H9 (cell line): ENCODE results near the gene GNPDA1. TPM values are rescaled to one million over a fixed set of nuclear protein-coding genes. Genes with fewer than 3 reads are reported as not detected.
A peak's percentile ranks its signal among the peaks of the same experiment; 100 is the strongest.

Source experiments
- DNase-seq: peaks from one replicate; pipeline ENCODE4 v3.0.0-alpha.2; 2017
- H2AFZ ChIP-seq: one replicate; pipeline ENCODE4 v1.6.1; 2013; ENCODE audit warnings: mild to moderate bottlenecking, low read length, control low read depth, moderate library complexity
- H2AK5ac ChIP-seq: 2 replicates; pipeline ENCODE4 v1.6.1; 2013; ENCODE audit warnings: low read length, control low read depth, mixed read lengths; ENCODE audit not compliant: insufficient read length
- H2BK120ac ChIP-seq: one replicate; pipeline ENCODE4 v1.6.1; 2013; ENCODE audit warnings: low read depth, mild to moderate bottlenecking, low read length, control low read depth, inconsistent platforms; ENCODE audit not compliant: poor library complexity, severe bottlenecking
- H2BK12ac ChIP-seq: 2 replicates; pipeline ENCODE4 v1.6.1; 2013; ENCODE audit warnings: low read length, control low read depth, mixed read lengths, low read depth; ENCODE audit not compliant: insufficient read length
- H2BK15ac ChIP-seq: 2 replicates; pipeline ENCODE4 v1.6.1; 2013; ENCODE audit warnings: low read depth, low read length, control low read depth
- H2BK20ac ChIP-seq: one replicate; pipeline ENCODE4 v1.6.1; 2013; ENCODE audit warnings: low read depth, mild to moderate bottlenecking, low read length, control low read depth, inconsistent platforms; ENCODE audit not compliant: poor library complexity, severe bottlenecking
- H2BK5ac ChIP-seq: 2 replicates; pipeline ENCODE4 v1.6.1; 2013; ENCODE audit warnings: low read length, control low read depth, mixed read lengths; ENCODE audit not compliant: insufficient read length
- H3K14ac ChIP-seq: 2 replicates; pipeline ENCODE4 v1.6.1; 2013; ENCODE audit warnings: low read length, control low read depth; ENCODE audit not compliant: insufficient read depth
- H3K18ac ChIP-seq: 2 replicates; pipeline ENCODE4 v1.6.1; 2013; ENCODE audit warnings: low read depth, mild to moderate bottlenecking, mixed read lengths, low read length, control low read depth; ENCODE audit not compliant: insufficient read length
- H3K23ac ChIP-seq: 2 replicates; pipeline ENCODE4 v1.6.1; 2013; ENCODE audit warnings: low read length, control low read depth, mixed read lengths, low read depth; ENCODE audit not compliant: insufficient read length
- H3K23me2 ChIP-seq: 2 replicates; pipeline ENCODE4 v1.6.1; 2013; ENCODE audit warnings: low read depth, mild to moderate bottlenecking, mixed read lengths, low read length, control low read depth; ENCODE audit not compliant: insufficient read length, poor library complexity, severe bottlenecking
- H3K27ac ChIP-seq: 2 replicates; pipeline ENCODE4 v1.5.1; 2013; ENCODE audit warnings: low read length, control low read depth, mixed read lengths, low read depth; ENCODE audit not compliant: insufficient read length
- H3K27me3 ChIP-seq: 2 replicates; pipeline ENCODE4 v1.6.1; 2013; ENCODE audit warnings: low read length, control low read depth, inconsistent platforms; ENCODE audit not compliant: insufficient read depth
- H3K4ac ChIP-seq: 2 replicates; pipeline ENCODE4 v1.6.1; 2013; ENCODE audit warnings: low read depth, mild to moderate bottlenecking, control low read depth, inconsistent platforms, low read length, moderate library complexity
- H3K4me1 ChIP-seq: 2 replicates; pipeline ENCODE4 v1.6.1; 2013; ENCODE audit warnings: low read length, control low read depth, inconsistent platforms; ENCODE audit not compliant: insufficient read depth
- H3K4me2 ChIP-seq: 2 replicates; pipeline ENCODE4 v1.6.1; 2013; ENCODE audit warnings: low read length, control low read depth, mixed read lengths; ENCODE audit not compliant: insufficient read length, insufficient read depth
- H3K56ac ChIP-seq: 2 replicates; pipeline ENCODE4 v1.6.1; 2013; ENCODE audit warnings: low read depth, mild to moderate bottlenecking, mixed read lengths, low read length, control low read depth; ENCODE audit not compliant: insufficient read length
- H3K79me1 ChIP-seq: 2 replicates; pipeline ENCODE4 v1.6.1; 2013; ENCODE audit warnings: low read depth, mild to moderate bottlenecking, moderate library complexity, low read length, control low read depth, inconsistent platforms; ENCODE audit not compliant: insufficient read depth, poor library complexity, severe bottlenecking
- H3K79me2 ChIP-seq: 2 replicates; pipeline ENCODE4 v1.6.1; 2013; ENCODE audit warnings: low read length, control low read depth, inconsistent platforms; ENCODE audit not compliant: insufficient read depth
- H3K9ac ChIP-seq: 2 replicates; pipeline ENCODE4 v1.6.1; 2013; ENCODE audit warnings: low read length, control low read depth, mixed read lengths; ENCODE audit not compliant: insufficient read length; ENCODE audit errors: extremely low read depth
- H3K9me3 ChIP-seq: one replicate; pipeline ENCODE4 v1.6.1; 2013; ENCODE audit warnings: low read depth, low read length, inconsistent platforms; ENCODE audit not compliant: control insufficient read depth
- H3T11ph ChIP-seq: one replicate; pipeline ENCODE4 v1.6.1; 2013; ENCODE audit warnings: mild to moderate bottlenecking, low read length, control low read depth, inconsistent platforms
- H4K20me1 ChIP-seq: one replicate; pipeline ENCODE4 v1.6.1; 2013; ENCODE audit not compliant: control insufficient read depth, insufficient read length, insufficient read depth
- H4K5ac ChIP-seq: 2 replicates; pipeline ENCODE4 v1.6.1; 2013; ENCODE audit warnings: low read depth, mild to moderate bottlenecking, mixed read lengths, low read length, control low read depth; ENCODE audit not compliant: insufficient read length
- H4K8ac ChIP-seq: replicated peaks from 2 replicates; pipeline ENCODE4 v1.6.1; 2013; ENCODE audit warnings: low read length, control low read depth, mixed read lengths, low read depth; ENCODE audit not compliant: insufficient read length
- H4K91ac ChIP-seq: 2 replicates; pipeline ENCODE4 v1.6.1; 2013; ENCODE audit warnings: low read depth, mild to moderate bottlenecking, moderate library complexity, mixed read lengths, low read length, control low read depth; ENCODE audit not compliant: insufficient read length
- H3K27ac Mint-ChIP-seq, 3 experiments: 2 replicates in 2 of 3; 3 replicates in 1 of 3; pipeline ENCODE4 v1.8.0; 2020 to 2021; ENCODE audit warnings: mixed read lengths in 3 of 3, mild to moderate bottlenecking in 1 of 3, moderate library complexity in 1 of 3
- H3K27me3 Mint-ChIP-seq: 2 replicates; pipeline ENCODE4 v1.8.0; 2021; ENCODE audit warnings: low read depth, mild to moderate bottlenecking, moderate library complexity, mixed read lengths
- H3K36me3 Mint-ChIP-seq, 3 experiments: 2 replicates in 2 of 3; 3 replicates in 1 of 3; pipeline ENCODE4 v1.8.0; 2020 to 2021; ENCODE audit warnings: low read depth in 3 of 3, mixed read lengths in 3 of 3; ENCODE audit not compliant: insufficient read depth in 1 of 3
- H3K4me1 Mint-ChIP-seq, 2 experiments: 2 replicates each; pipeline ENCODE4 v1.8.0; 2020; ENCODE audit warnings: mixed read lengths in 2 of 2
- H3K4me3 Mint-ChIP-seq, 2 experiments: 2 replicates in 1 of 2; 3 replicates in 1 of 2; pipeline ENCODE4 v1.8.0; 2020 to 2021; ENCODE audit warnings: mild to moderate bottlenecking in 2 of 2, mixed read lengths in 2 of 2, moderate library complexity in 1 of 2
- H3K9me3 Mint-ChIP-seq, 2 experiments: 2 replicates in 1 of 2; 3 replicates in 1 of 2; pipeline ENCODE4 v1.8.0; 2020; ENCODE audit warnings: mild to moderate bottlenecking in 2 of 2, mixed read lengths in 2 of 2, moderate library complexity in 1 of 2
- WGBS: extraction: QIAGEN DNeasy Blood & Tissue Kit; methylation state at CpG from one replicate; pipeline ENCODE4 v1.1.7; 2013; ENCODE audit warnings: missing lambda C conversion rate, low lambda C conversion rate, mixed read lengths; ENCODE audit not compliant: insufficient read length; ENCODE audit errors: extremely low coverage; 5-methylcytosine and 5-hydroxymethylcytosine counted together
- total RNA-seq: library from RNA; stranded (reverse); gene quantifications from 2 replicates; pipeline ENCODE4 v1.2.1, GENCODE V29; 2021
- TF ChIP-seq, protein P1 (sequence below): fragments of 200-600 bp; sonication (generic); conservative IDR thresholded peaks from 3 replicates; pipeline ENCODE4 v1.8.0; 2021; ENCODE audit warnings: antibody characterized with exemption, mild to moderate bottlenecking

Gene GNPDA1
- total RNA-seq, 1 experiment from 2014 or later: 66.8 TPM

DNA sequence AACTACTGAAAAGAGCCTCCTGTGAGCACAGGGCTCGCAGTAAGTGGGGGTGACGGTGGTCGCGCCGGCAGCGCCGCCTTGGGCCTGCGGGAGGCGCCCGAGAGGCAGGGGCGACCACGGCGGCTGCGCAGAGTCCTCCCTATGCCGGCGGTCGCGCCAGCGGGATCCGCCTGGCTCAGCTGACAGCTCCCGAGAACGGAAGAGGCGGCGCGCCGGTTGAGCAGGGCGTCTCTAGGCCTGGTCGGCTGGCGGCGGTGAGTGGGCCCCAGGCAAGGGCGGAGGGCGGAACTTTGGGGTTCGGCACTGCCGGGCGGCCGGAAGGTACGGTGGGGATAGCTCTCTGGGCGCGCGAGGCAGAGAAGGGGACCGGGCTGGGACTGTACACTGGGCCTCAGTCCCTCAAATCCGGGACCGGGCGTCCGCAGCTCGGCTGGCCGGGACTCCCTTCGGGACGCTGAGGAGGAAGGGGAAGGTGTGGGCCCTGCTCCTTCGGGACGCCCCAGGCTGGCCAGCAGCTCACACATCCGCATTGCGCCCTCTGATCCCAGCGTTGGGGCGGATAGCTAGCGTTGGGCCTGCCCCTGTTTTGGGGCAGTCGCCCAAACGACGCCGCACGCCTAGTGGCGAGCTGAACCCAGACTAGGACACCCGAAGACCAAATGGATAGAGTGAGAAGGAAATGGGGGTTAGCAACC lies 43.8 kb downstream of the GNPDA1 start, which contains the start of gene RNF14:
TSS of gene RNF14 (plus strand) at position 192 of the 695 bp plus-strand sequence. CDS start 4,484 bp downstream, outside the sequence.
- no peak within 1 kb of the TSS for H2BK15ac ChIP-seq
- no peaks in the 10 kb centered on the region for H3K9me3 ChIP-seq
- H3K79me2 ChIP-seq: no peaks in the 10 kb centered on the region
- peak within 1 kb of the TSS; percentile 86 to 93 for H3K4me3 Mint-ChIP-seq
- peak within 1 kb of the TSS; percentile 68 for H3K4me2 ChIP-seq
- peak within 1 kb of the TSS; percentile 70; the same call in 1 of the 2 replicates for H3K14ac ChIP-seq
- no peaks in the 10 kb centered on the region for H3K27me3 Mint-ChIP-seq
- H3K9ac ChIP-seq: peak within 1 kb of the TSS; percentile 59
- H3K27me3 ChIP-seq: no peaks in the 10 kb centered on the region
- H3K4me1 ChIP-seq: peaks cover 2% of the 10 kb centered on the region; the same call in 1 of the 2 replicates
- H3K27ac Mint-ChIP-seq: peak within 1 kb of the TSS; percentile 83 to 92 (median 89)
- peak within 1 kb of the TSS; percentile 31 for H3K27ac ChIP-seq
- H2BK20ac ChIP-seq: no peak within 1 kb of the TSS
- H4K8ac ChIP-seq: no peak within 1 kb of the TSS
- WGBS: no CpG with 5 or more reads among the region's 63 CpGs
- H3K79me1 ChIP-seq: no peaks in the 10 kb centered on the region
- H3K36me3 Mint-ChIP-seq: peaks cover 1 to 12% (median 10%) of the 10 kb centered on the region in 3 experiments; a peak in 5 of 7 replicates
- no peaks in the 10 kb centered on the region for H4K20me1 ChIP-seq
- no peak within 1 kb of the TSS for H2BK12ac ChIP-seq
- H3K4me1 Mint-ChIP-seq: peaks cover 18 to 19% of the 10 kb centered on the region in 2 experiments
- no peak within 1 kb of the TSS for H4K5ac ChIP-seq
- H3K18ac ChIP-seq: no peak within 1 kb of the TSS
- H2AK5ac ChIP-seq: no peak within 1 kb of the TSS
- no peak within 1 kb of the TSS for H4K91ac ChIP-seq
- H2BK120ac ChIP-seq: no peak within 1 kb of the TSS
- TF ChIP-seq, protein P1, sequence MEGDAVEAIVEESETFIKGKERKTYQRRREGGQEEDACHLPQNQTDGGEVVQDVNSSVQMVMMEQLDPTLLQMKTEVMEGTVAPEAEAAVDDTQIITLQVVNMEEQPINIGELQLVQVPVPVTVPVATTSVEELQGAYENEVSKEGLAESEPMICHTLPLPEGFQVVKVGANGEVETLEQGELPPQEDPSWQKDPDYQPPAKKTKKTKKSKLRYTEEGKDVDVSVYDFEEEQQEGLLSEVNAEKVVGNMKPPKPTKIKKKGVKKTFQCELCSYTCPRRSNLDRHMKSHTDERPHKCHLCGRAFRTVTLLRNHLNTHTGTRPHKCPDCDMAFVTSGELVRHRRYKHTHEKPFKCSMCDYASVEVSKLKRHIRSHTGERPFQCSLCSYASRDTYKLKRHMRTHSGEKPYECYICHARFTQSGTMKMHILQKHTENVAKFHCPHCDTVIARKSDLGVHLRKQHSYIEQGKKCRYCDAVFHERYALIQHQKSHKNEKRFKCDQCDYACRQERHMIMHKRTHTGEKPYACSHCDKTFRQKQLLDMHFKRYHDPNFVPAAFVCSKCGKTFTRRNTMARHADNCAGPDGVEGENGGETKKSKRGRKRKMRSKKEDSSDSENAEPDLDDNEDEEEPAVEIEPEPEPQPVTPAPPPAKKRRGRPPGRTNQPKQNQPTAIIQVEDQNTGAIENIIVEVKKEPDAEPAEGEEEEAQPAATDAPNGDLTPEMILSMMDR: peak; percentile 96
- peaks cover 4% of the 10 kb centered on the region for H3K23me2 ChIP-seq
- H3K56ac ChIP-seq: no peak within 1 kb of the TSS
- H3K9me3 Mint-ChIP-seq: no peaks in the 10 kb centered on the region
- H3K4ac ChIP-seq: no peak within 1 kb of the TSS
- peak within 1 kb of the TSS; percentile 79 for H2AFZ ChIP-seq
- no peak within 1 kb of the TSS for H3T11ph ChIP-seq
- no peak within 1 kb of the TSS for H2BK5ac ChIP-seq
- no peak within 1 kb of the TSS for H3K23ac ChIP-seq
- peak; percentile 95 for DNase-seq
